IMR-90 (cell line): Measurements from ENCODE around the gene CRYGN. TPM values are rescaled to one million over a fixed set of nuclear protein-coding genes. Genes with fewer than 3 reads are reported as not detected.
A peak's percentile ranks its signal among the peaks of the same experiment; 100 is the strongest.

Experiments
- ATAC-seq: fragments of 200-7000 bp; cut with Tn5 transposase; 2 replicates; pipeline ENCODE4 v1.9.1; 2020; ENCODE audit warnings: low read depth, mild to moderate bottlenecking, moderate library complexity
- BruUV-seq: library from RNA; stranded (reverse); fragments of 400-500 nt; replicated peaks from 2 replicates; lab custom pipeline; 2021; lab: Mats Ljungman, UMichigan
- CTCF ChIA-PET: fragments of 300-600 bp; formaldehyde crosslinking; extraction: SDS; loops from one replicate; lab custom pipeline; 2021; ENCODE audit warnings: antibody characterized with exemption; lab: Yijun Ruan, JAX
- POLR2A ChIA-PET: fragments of 300-600 bp; sonication (Branson Sonifier 250); formaldehyde crosslinking; loops from one replicate; lab custom pipeline; 2022; ENCODE audit warnings: antibody characterized with exemption; ENCODE audit not compliant: unreplicated experiment; lab: Charles Lee
- DNase-seq: peaks from one replicate; pipeline ENCODE4 v3.0.0; 2013
- H2AFZ ChIP-seq: replicated peaks from 2 replicates; pipeline ENCODE3; 2013; ENCODE audit warnings: low read length, mild to moderate bottlenecking; ENCODE audit not compliant: poor library complexity
- H2AK5ac ChIP-seq: 2 replicates; pipeline ENCODE4 v1.6.1; 2013; ENCODE audit warnings: low read depth, low read length, inconsistent platforms
- H2AK9ac ChIP-seq: replicated peaks from 2 replicates; pipeline ENCODE3; 2013; ENCODE audit warnings: mild to moderate bottlenecking, low read depth, low read length, moderate library complexity; ENCODE audit not compliant: poor library complexity
- H2BK120ac ChIP-seq: 2 replicates; pipeline ENCODE4 v1.6.1; 2013; ENCODE audit warnings: low read depth, low read length, inconsistent platforms
- H2BK15ac ChIP-seq: 3 replicates; pipeline ENCODE4 v1.6.1; 2013; ENCODE audit warnings: low read depth, low read length, inconsistent platforms
- H2BK20ac ChIP-seq: 2 replicates; pipeline ENCODE4 v1.6.1; 2013; ENCODE audit warnings: low read depth, mild to moderate bottlenecking, inconsistent platforms, low read length, moderate library complexity
- H2BK5ac ChIP-seq: 2 replicates; pipeline ENCODE4 v1.6.1; 2013; ENCODE audit warnings: mild to moderate bottlenecking, low read depth, low read length, inconsistent platforms; ENCODE audit not compliant: poor library complexity, severe bottlenecking
- H3K14ac ChIP-seq: replicated peaks from 2 replicates; pipeline ENCODE4 v1.6.1; 2013; ENCODE audit warnings: low read depth, low read length, inconsistent platforms
- H3K18ac ChIP-seq: 2 replicates; pipeline ENCODE4 v1.6.1; 2013; ENCODE audit warnings: low read depth, low read length, control low read depth
- H3K23ac ChIP-seq: 2 replicates; pipeline ENCODE4 v1.6.1; 2013; ENCODE audit warnings: low read depth, low read length, inconsistent platforms
- H3K27ac ChIP-seq: 2 replicates; pipeline ENCODE4 v1.5.1; 2013; ENCODE audit warnings: mild to moderate bottlenecking, control low read depth, low read length; ENCODE audit not compliant: insufficient read depth
- H3K27me3 ChIP-seq: 2 replicates; pipeline ENCODE4 v1.6.1; 2013; ENCODE audit warnings: low read length; ENCODE audit not compliant: control insufficient read depth, insufficient read depth
- H3K36me3 ChIP-seq: 2 replicates; pipeline ENCODE4 v1.6.1; 2013; ENCODE audit warnings: low read length, mixed read lengths; ENCODE audit not compliant: control insufficient read depth, insufficient read depth
- H3K4ac ChIP-seq: 2 replicates; pipeline ENCODE4 v1.6.1; 2013; ENCODE audit warnings: low read depth, low read length, inconsistent platforms
- H3K4me1 ChIP-seq: 2 replicates; pipeline ENCODE4 v1.6.1; 2013; ENCODE audit warnings: low read length, mixed read lengths; ENCODE audit not compliant: control insufficient read depth, insufficient read depth
- H3K4me2 ChIP-seq: 2 replicates; pipeline ENCODE4 v1.6.1; 2013; ENCODE audit warnings: low read depth, mild to moderate bottlenecking, control low read depth, low read length, moderate library complexity
- H3K4me3 ChIP-seq: 2 replicates; pipeline ENCODE4 v1.5.1; 2013; ENCODE audit warnings: low read depth, mild to moderate bottlenecking, control low read depth, low read length, moderate library complexity; ENCODE audit not compliant: insufficient read depth
- H3K56ac ChIP-seq: 2 replicates; pipeline ENCODE4 v1.6.1; 2013; ENCODE audit warnings: low read length, inconsistent platforms; ENCODE audit not compliant: insufficient read depth; ENCODE audit errors: extremely low read depth
- H3K79me1 ChIP-seq, 2 experiments: 2 replicates each; pipeline ENCODE4 v1.6.1; 2013; ENCODE audit warnings: low read length in 2 of 2, inconsistent platforms in 1 of 2, low read depth in 1 of 2
- H3K9ac ChIP-seq: 2 replicates; pipeline ENCODE4 v1.6.1; 2013; ENCODE audit warnings: low read depth, low read length, control low read depth
- H3K9me1 ChIP-seq: 2 replicates; pipeline ENCODE4 v1.6.1; 2013; ENCODE audit warnings: low read length, inconsistent platforms; ENCODE audit not compliant: insufficient read depth
- H3K9me3 ChIP-seq: 2 replicates; pipeline ENCODE4 v1.6.1; 2013; ENCODE audit warnings: low read length; ENCODE audit not compliant: control insufficient read depth, insufficient read depth
- H4K20me1 ChIP-seq: 2 replicates; pipeline ENCODE4 v1.6.1; 2013; ENCODE audit warnings: low read length, inconsistent platforms; ENCODE audit not compliant: insufficient read depth
- H4K5ac ChIP-seq: 2 replicates; pipeline ENCODE4 v1.6.1; 2013; ENCODE audit warnings: mild to moderate bottlenecking, low read depth, low read length, control low read depth
- H4K8ac ChIP-seq, 2 experiments: 2 replicates each; pipeline ENCODE4 v1.6.1; 2013; ENCODE audit warnings: low read depth in 2 of 2, low read length in 2 of 2, control low read depth in 1 of 2, inconsistent platforms in 1 of 2
- H4K91ac ChIP-seq: 2 replicates; pipeline ENCODE4 v1.6.1; 2013; ENCODE audit warnings: low read depth, low read length, inconsistent platforms; ENCODE audit not compliant: insufficient read depth
- CEBPB ChIP-seq: IDR thresholded peaks from 2 replicates; pipeline ENCODE4 v1.6.1; 2012; ENCODE audit warnings: low read depth, low read length, improper control_type of control experiment
- CHD1 ChIP-seq: IDR thresholded peaks from 2 replicates; pipeline ENCODE4 v1.6.1; 2012; ENCODE audit warnings: low read depth, low read length, improper control_type of control experiment
- FOS ChIP-seq: fragments of 150-350 bp; IDR thresholded peaks from 2 replicates; pipeline ENCODE4 v1.6.1; 2016; ENCODE audit warnings: low read depth, low read length
- MAFK ChIP-seq: IDR thresholded peaks from 2 replicates; pipeline ENCODE4 v1.6.1; 2012; ENCODE audit warnings: low read depth, low read length, improper control_type of control experiment
- USF2 ChIP-seq: fragments of 150-350 bp; IDR thresholded peaks from 2 replicates; pipeline ENCODE4 v1.6.1; 2017; ENCODE audit warnings: mild to moderate bottlenecking, antibody characterized with exemption, low read length, low read depth
- WGBS, 2 experiments: methylation state at CpG; one replicate each; pipeline versions ENCODE4 v1.1.5 to v1.1.7; 2013; ENCODE audit warnings: missing lambda C conversion rate in 2 of 2; ENCODE audit not compliant: insufficient read length in 1 of 2; ENCODE audit errors: extremely low coverage in 2 of 2; 5-methylcytosine and 5-hydroxymethylcytosine counted together
- dilution Hi-C: fragments of 300-500 bp; cut with HindIII; formaldehyde crosslinking; loops from one replicate; pipeline ENCODE4 v1.14.3; 2018; ENCODE audit warnings: low sequenced_read_pairs; ENCODE audit not compliant: unreplicated experiment
- in situ Hi-C: fragments of 300-500 bp; cut with MboI; formaldehyde crosslinking; loops from 3 replicates; pipeline ENCODE4 v1.14.3; 2019; ENCODE audit warnings: low sequenced_read_pairs, inconsistent platforms, mixed read lengths
- intact Hi-C: fragments of 100-400 bp; cut with micrococcal nuclease; formaldehyde crosslinking; loops from 2 replicates; pipeline ENCODE4 v1.10.0; 2022
- polyA plus RNA-seq, 3 experiments: library from polyadenylated mRNA; depleted of rRNA; stranded (reverse); fragments of >200 nt; gene quantifications; 2 replicates each; pipeline ENCODE4 v1.2.3, GENCODE V29; 2012; ENCODE audit warnings: low replicate concordance in 1 of 3
- total RNA-seq: library from RNA; depleted of rRNA; stranded (reverse); fragments of >200 nt; gene quantifications from 2 replicates; pipeline ENCODE4 v1.2.3, GENCODE V29; 2012

The CRYGN gene
- total and polyA plus RNA-seq, 2 of the 4 experiments (the other 2 are of a cell fraction): not detected

DNA sequence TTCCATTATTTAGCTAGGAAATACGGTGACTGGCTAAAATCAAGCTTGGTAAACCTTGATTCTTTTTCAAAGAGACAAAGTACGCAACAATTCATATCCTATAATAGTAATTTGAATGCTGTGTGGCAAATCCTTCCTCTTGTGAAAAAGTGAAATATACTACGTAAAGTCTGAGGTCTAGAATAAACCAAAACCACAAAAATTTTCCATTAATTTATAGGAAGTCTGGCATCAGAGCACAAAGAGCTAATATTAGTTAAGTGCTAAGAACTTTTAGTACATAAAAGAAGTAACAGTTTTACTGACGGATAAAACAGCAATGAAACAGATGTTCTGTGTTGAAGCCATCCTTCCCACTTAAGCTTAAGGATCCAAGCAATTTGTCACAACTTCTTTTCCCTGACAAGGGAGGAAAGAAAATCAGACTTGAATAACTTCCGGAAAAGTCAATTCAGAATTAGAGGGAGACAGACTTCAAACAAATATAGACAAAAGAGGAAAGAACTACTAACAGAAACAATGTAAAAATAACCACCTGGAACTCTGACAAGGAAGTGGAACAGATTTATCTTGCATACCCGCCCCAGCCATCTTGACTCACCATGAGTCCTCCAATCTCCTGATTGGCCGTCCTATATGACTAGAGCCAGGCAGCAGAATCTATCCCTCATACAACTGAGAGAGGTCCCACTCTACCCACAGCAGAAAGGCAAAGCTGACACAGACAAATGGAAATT lies 45.2 kb upstream of the CRYGN start:
- Histone ChIP-seq H2AK9ac (no peak overlapping the region), H2BK5ac (peak overlapping the region; percentile 75), H2BK120ac (no peak overlapping the region), H4K5ac (no peak overlapping the region), H3K56ac (no peak overlapping the region), H2AK5ac (no peak overlapping the region), H4K20me1 (peaks cover 14% of the 10 kb centered on the region; the same call in 1 of the 2 replicates), H4K8ac (peak overlapping the region in 1 of 2 experiments; percentile 24; a peak in 1 of 4 replicates), H3K4me2 (peak overlapping the region; percentile 71; the same call in 1 of the 2 replicates), H3K14ac (0 out of 2 replicates have a peak overlapping the region, but pooled peaks have one; percentile 2), H2AFZ (no peak overlapping the region), H3K27me3 (no peaks in the 10 kb centered on the region), H4K91ac (no peak overlapping the region), H3K23ac (no peak overlapping the region), H3K79me1 (peaks cover 52 to 83% of the 10 kb centered on the region in 2 experiments), H3K36me3 (peaks cover 30% of the 10 kb centered on the region), H3K4ac (peak overlapping the region; percentile 9; the same call in 1 of the 2 replicates), H3K9ac (no peak overlapping the region), H3K9me3 (no peaks in the 10 kb centered on the region), H3K4me3 (no peak overlapping the region), H3K18ac (peak overlapping the region; percentile 76; the same call in 1 of the 2 replicates), H3K9me1 (peaks cover 12% of the 10 kb centered on the region; the same call in 1 of the 2 replicates), H3K27ac (no peak overlapping the region), H3K4me1 (peaks cover 18% of the 10 kb centered on the region), H2BK20ac (no peak overlapping the region), H2BK15ac (no peak overlapping the region)
- 0% methylated on average over 1 of the region's 7 CpGs; no CpG with 5 or more reads in 1 of the 2 experiments for WGBS, 2 experiments
- ChIA-PET POLR2A (no interaction called here), CTCF (interaction anchor here (0.5 to 0.9 kb wide), 2 partner anchors 12 to 17 kb away, joined by 3 read pairs; no protein-coding TSS in a partner anchor)
- TF ChIP-seq CEBPB: no peak
- 0 out of 2 replicates have a peak, but pooled peaks have one; percentile 27 for TF ChIP-seq FOS
- TF ChIP-seq USF2: no peak
- no peak for TF ChIP-seq CHD1
- TF ChIP-seq MAFK: peak; percentile 13; the same call in 1 of the 2 replicates
- dilution Hi-C loops (no loop called here), intact Hi-C loops (loop anchor here (10.0 kb wide), 1 partner anchor 70 kb away; no protein-coding TSS in a partner anchor), in situ Hi-C loops (no loop called here)
- ATAC-seq (peak; percentile 79), DNase-seq (peak; percentile 88)
- BruUV-seq: no TSS peak
